A673 (cell line): Measurements from ENCODE around the gene ASB15. TPM values are rescaled to one million over a fixed set of nuclear protein-coding genes. Genes with fewer than 3 reads are reported as not detected.

Experiments used
- BruUV-seq: library from RNA; stranded (reverse); fragments of 400-500 nt; replicated peaks from 2 replicates; lab custom pipeline; 2021; lab: Mats Ljungman, UMichigan
- CTCF ChIA-PET: fragments of 300-600 bp; sonication (Branson Sonifier 250); formaldehyde crosslinking; loops from one replicate; lab custom pipeline; 2022; ENCODE audit warnings: antibody characterized with exemption; lab: Charles Lee
- POLR2A ChIA-PET: fragments of 300-600 bp; sonication (Branson Sonifier 250); formaldehyde crosslinking; loops from one replicate; lab custom pipeline; 2022; ENCODE audit warnings: antibody characterized with exemption; ENCODE audit not compliant: low non-redundant PET; lab: Charles Lee
- DNase-seq: peaks from one replicate; pipeline ENCODE4 v3.0.0-alpha.2; 2015; ENCODE audit warnings: low spot score
- H3K27ac ChIP-seq: fragments of 200-600 bp; sonication (generic); 2 replicates; pipeline ENCODE4 v1.5.1; 2016; ENCODE audit warnings: mixed run types, low read depth, mild to moderate bottlenecking, mixed read lengths, antibody characterized with exemption, low read length; ENCODE audit not compliant: poor library complexity, severe bottlenecking
- H3K27me3 ChIP-seq: fragments of 200-600 bp; sonication (generic); replicated peaks from 2 replicates; pipeline ENCODE4 v1.6.1; 2017; ENCODE audit warnings: mixed run types, low read depth, mild to moderate bottlenecking, mixed read lengths, antibody characterized with exemption, low read length; ENCODE audit not compliant: insufficient read depth, poor library complexity
- H3K36me3 ChIP-seq: fragments of 200-600 bp; sonication (generic); 2 replicates; pipeline ENCODE4 v1.6.1; 2016; ENCODE audit warnings: mixed run types, mild to moderate bottlenecking, mixed read lengths, antibody characterized with exemption, low read length; ENCODE audit not compliant: insufficient read depth, poor library complexity, severe bottlenecking
- H3K4me1 ChIP-seq: fragments of 200-600 bp; sonication (generic); 2 replicates; pipeline ENCODE4 v1.6.1; 2017; ENCODE audit warnings: mixed run types, mild to moderate bottlenecking, mixed read lengths, antibody characterized with exemption, low read length; ENCODE audit not compliant: insufficient read depth, poor library complexity, severe bottlenecking
- H3K4me3 ChIP-seq: fragments of 200-600 bp; sonication (generic); 2 replicates; pipeline ENCODE4 v1.5.1; 2016; ENCODE audit warnings: low read depth, mixed run types, mild to moderate bottlenecking, mixed read lengths, low read length; ENCODE audit not compliant: poor library complexity, severe bottlenecking
- H3K9me3 ChIP-seq: fragments of 200-600 bp; sonication (generic); 2 replicates; pipeline ENCODE4 v1.6.1; 2016; ENCODE audit warnings: mixed run types, low read depth, mild to moderate bottlenecking, mixed read lengths, antibody characterized with exemption, low read length; ENCODE audit not compliant: poor library complexity, severe bottlenecking
- CTCF ChIP-seq: fragments of 300-800, 200-600 bp; sonication (generic); conservative IDR thresholded peaks from 2 replicates; pipeline ENCODE4 v1.5.1; 2017; ENCODE audit warnings: low read depth, mild to moderate bottlenecking, antibody characterized with exemption, low read length, moderate library complexity, mixed read lengths
- EZH2 ChIP-seq: fragments of 200-600 bp; sonication (generic); IDR thresholded peaks from 2 replicates; pipeline ENCODE4 v1.6.1; 2017; ENCODE audit warnings: borderline replicate concordance, low read depth, mild to moderate bottlenecking, mixed read lengths, antibody characterized with exemption, low read length; ENCODE audit not compliant: poor library complexity, severe bottlenecking
- intact Hi-C: fragments of 100-400 bp; cut with micrococcal nuclease; formaldehyde crosslinking; loops from one replicate; pipeline ENCODE4 v1.10.0; 2022; ENCODE audit not compliant: unreplicated experiment
- total RNA-seq: library from RNA; stranded (reverse); gene quantifications from 2 replicates; pipeline ENCODE4 v1.2.3, GENCODE V29; 2021

The ASB15 gene
- total RNA-seq, 1 experiment from 2014 or later, result not detected

- no peak for TF ChIP-seq CTCF
- TF ChIP-seq EZH2, result no peak
- POLR2A ChIA-PET, result interaction anchor here (0.6 kb wide), 1 partner anchor 71 kb away, joined by 12 read pairs; no protein-coding TSS in a partner anchor
- H3K27me3 ChIP-seq, result no peaks in the 10 kb centered on the region
- DNase-seq, result no peak
- BruUV-seq, result no TSS peak
- no peaks in the 10 kb centered on the region for H3K4me1 ChIP-seq
- no peaks in the 10 kb centered on the region for H3K36me3 ChIP-seq
- no peak overlapping the region for H3K27ac ChIP-seq
- CTCF ChIA-PET, result no interaction called here
- no peak overlapping the region for H3K4me3 ChIP-seq
- intact Hi-C loops, result no loop called here
- no peaks in the 10 kb centered on the region for H3K9me3 ChIP-seq
Measured at GRCh38 chr7:123657304-123657685, 55.7 kb downstream of the ASB15 start.

GRCh38 chr7:123658023-123658422 lies 56.4 kb downstream of the ASB15 start:
- BruUV-seq, result no TSS peak
- no peak overlapping the region for H3K27ac ChIP-seq
- H3K4me3 ChIP-seq, result no peak overlapping the region
- no peak for DNase-seq
- no peaks in the 10 kb centered on the region for H3K9me3 ChIP-seq
- H3K27me3 ChIP-seq, result no peaks in the 10 kb centered on the region
- ChIA-PET POLR2A (interaction anchor here (0.6 kb wide), 1 partner anchor 70 kb away, joined by 12 read pairs; no protein-coding TSS in a partner anchor), CTCF (no interaction called here)
- no peaks in the 10 kb centered on the region for H3K4me1 ChIP-seq
- no peaks in the 10 kb centered on the region for H3K36me3 ChIP-seq
- intact Hi-C loops, result no loop called here
- TF ChIP-seq EZH2, result no peak
- TF ChIP-seq CTCF, result no peak

DNA sequence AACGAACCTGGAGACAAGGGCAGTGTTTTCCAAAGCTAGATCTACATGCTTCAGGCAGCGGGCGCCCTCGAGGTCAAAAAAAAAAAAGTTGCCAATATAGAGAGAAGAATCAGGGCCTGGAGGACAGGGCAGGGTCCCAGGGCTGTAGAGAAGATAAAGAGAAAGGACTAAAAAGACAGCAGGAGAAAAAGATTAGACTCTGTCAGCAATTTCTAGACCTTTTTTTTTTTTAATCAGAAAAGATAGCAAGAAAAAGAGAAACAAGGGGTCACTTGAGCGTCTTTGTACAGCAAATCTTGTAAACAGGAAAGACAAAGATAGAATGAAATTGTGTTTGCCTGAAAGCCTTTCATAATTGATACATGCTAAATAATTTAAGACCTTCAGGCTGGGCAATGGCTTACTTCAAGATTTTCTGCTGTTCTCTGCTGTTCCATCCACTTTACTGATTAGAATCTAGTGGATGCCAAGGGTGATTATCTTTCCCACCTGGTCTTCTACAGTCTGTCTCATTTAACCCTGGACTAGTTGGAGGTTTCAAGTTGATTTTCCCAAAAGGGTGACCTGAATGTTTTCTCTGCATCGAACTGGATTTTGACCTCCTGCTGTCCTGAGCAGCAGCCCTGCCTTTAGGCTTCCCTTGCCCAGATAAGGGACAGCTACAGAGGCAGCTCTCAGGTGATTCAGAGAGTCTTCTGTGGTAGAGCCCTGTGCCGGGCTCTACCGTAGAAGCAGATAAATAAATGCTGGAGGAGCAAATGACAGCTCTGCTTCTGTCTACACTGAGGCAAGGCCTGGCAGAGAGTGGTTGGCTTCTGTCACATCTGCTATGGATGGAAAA lies 59.1 kb downstream of the ASB15 start:
- POLR2A ChIA-PET, result no interaction called here
- CTCF ChIA-PET, result no interaction called here
- H3K9me3 ChIP-seq, result no peaks in the 10 kb centered on the region
- TF ChIP-seq EZH2 (no peak), CTCF (no peak)
- BruUV-seq, result no TSS peak
- H3K27ac ChIP-seq, result no peak overlapping the region
- no peaks in the 10 kb centered on the region for H3K4me1 ChIP-seq
- no peaks in the 10 kb centered on the region for H3K27me3 ChIP-seq
- no peak overlapping the region for H3K4me3 ChIP-seq
- DNase-seq, result no peak
- intact Hi-C loops, result no loop called here
- H3K36me3 ChIP-seq, result no peaks in the 10 kb centered on the region
